Measurements from ENCODE around the gene SLC9A7.
"Not testable (repeated sequence)": the region's sequence is repeated elsewhere in the genome, so short reads cannot be mapped to it uniquely, and the experiment has no call there.

The SLC9A7 gene

GRCh38 chrX:46758956-46759644 is at the start of gene SLC9A7:
SLC9A7 (minus strand) TSS chrX:46759118; CDS start chrX:46759029, 89 bp downstream.
- DNase-seq: peak; percentile 53

- no peak for DNase-seq
These were observed 46.4 kb upstream of the SLC9A7 start for GRCh38 chrX:46805270-46805669.

- DNase-seq: no peak
These were observed 44.2 kb upstream of the SLC9A7 start for GRCh38 chrX:46803140-46803539.

GRCh38 chrX:46796574-46797191 is 37.8 kb upstream of the SLC9A7 start:
- DNase-seq: peak; percentile 73

GRCh38 chrX:46793386-46794143 is 34.6 kb upstream of the SLC9A7 start:
- DNase-seq: no peak

GRCh38 chrX:46792810-46793188 is 33.9 kb upstream of the SLC9A7 start:
- DNase-seq: no peak

GRCh38 chrX:46791927-46792809 is 33.2 kb upstream of the SLC9A7 start:
- no peak for DNase-seq

- DNase-seq: no peak
These were observed 30.0 kb upstream of the SLC9A7 start for GRCh38 chrX:46788902-46789301.

- DNase-seq: not testable (repeated sequence)
These were observed 25.5 kb upstream of the SLC9A7 start for GRCh38 chrX:46784437-46784836.

- no peak for DNase-seq
These were observed 23.1 kb upstream of the SLC9A7 start for GRCh38 chrX:46782034-46782433.

GRCh38 chrX:46777971-46778810 is 19.3 kb upstream of the SLC9A7 start:
- DNase-seq: no peak

GRCh38 chrX:46770817-46771163 is 11.9 kb upstream of the SLC9A7 start:
- no peak for DNase-seq

GRCh38 chrX:46770000-46770816 is 11.3 kb upstream of the SLC9A7 start:
- no peak for DNase-seq

GRCh38 chrX:46762963-46763362 is 4.0 kb upstream of the SLC9A7 start:
- DNase-seq: no peak

- DNase-seq: no peak
These were observed 692 bp upstream of the SLC9A7 start for GRCh38 chrX:46759645-46759974.

- peak; percentile 7 for DNase-seq
These were observed 559 bp downstream of the SLC9A7 start for GRCh38 chrX:46758163-46758955.

- no peak for DNase-seq
These were observed 1.3 kb downstream of the SLC9A7 start for GRCh38 chrX:46757593-46757992.

GRCh38 chrX:46757052-46757451 is 1.9 kb downstream of the SLC9A7 start:
- peak; percentile 4 for DNase-seq

- DNase-seq: no peak
These were observed 3.2 kb downstream of the SLC9A7 start for GRCh38 chrX:46755671-46756070.

GRCh38 chrX:46754586-46755061 is 4.3 kb downstream of the SLC9A7 start:
- peak; percentile 39 for DNase-seq
